Measurements from ENCODE around the gene NRROS.

NRROS gene

GRCh38 chr3:196651819-196652218 lies 12.3 kb downstream of the NRROS start:
- DNase-seq = no peak

DNA sequence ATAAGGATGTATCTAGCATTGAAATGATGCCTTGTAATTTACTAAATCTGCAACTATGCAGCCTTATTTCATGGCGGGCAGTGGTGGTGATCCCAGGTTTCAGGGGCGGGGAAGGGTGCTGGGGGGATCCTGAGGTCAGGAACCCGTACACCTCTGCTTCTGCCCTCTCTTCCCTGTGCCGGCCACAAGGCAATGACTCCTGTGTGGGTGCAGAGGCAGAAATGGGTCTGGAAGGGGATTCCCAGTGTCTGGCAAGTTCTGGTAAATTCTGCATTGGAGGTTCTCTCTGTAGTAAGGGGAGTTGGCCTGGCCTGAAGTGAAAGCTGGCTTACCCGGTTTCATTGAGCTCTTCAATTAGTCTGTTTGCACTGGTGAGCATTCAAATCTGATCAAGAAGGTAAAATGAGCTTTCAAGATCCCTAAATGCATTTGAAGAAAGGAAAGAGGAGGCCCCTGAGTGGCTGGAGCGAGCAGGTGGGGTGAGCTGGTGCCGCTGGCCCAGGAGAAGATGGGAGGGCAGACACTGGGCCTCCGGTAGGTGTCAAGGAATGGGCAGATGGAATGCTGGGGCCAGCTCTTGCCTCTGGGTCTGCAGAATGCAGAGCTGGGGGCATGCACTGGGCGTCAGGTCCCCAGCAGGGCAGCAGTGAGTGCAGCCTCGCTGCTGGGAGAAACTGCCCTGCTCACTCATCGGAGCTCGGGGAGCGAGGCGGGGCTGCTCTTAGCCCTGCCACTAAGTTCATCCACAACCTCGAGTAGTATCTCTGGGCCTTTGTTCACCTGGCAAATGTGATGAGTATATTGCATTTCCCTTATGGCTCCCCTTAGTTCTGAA lies 13.7 kb downstream of the NRROS start:
- DNase-seq = no peak

- DNase-seq = no peak
These were observed 14.7 kb downstream of the NRROS start for GRCh38 chr3:196654006-196654734.

GRCh38 chr3:196654735-196655090 lies 15.2 kb downstream of the NRROS start:
- no peak for DNase-seq

- DNase-seq = no peak
These were observed 16.0 kb downstream of the NRROS start for GRCh38 chr3:196655496-196655895.

- no peak for DNase-seq
These were observed 16.7 kb downstream of the NRROS start for GRCh38 chr3:196656213-196656612.

DNA sequence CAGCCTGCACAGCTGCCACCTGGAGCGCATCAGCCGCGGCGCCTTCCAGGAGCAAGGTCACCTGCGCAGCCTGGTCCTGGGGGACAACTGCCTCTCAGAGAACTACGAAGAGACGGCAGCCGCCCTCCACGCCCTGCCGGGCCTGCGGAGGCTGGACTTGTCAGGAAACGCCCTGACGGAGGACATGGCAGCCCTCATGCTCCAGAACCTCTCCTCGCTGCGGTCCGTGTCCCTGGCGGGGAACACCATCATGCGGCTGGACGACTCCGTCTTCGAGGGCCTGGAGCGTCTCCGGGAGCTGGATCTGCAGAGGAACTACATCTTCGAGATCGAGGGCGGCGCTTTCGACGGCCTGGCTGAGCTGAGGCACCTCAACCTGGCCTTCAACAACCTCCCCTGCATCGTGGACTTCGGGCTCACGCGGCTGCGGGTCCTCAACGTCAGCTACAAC lies 20.4 kb downstream of the NRROS start:
- no peak for DNase-seq

DNA sequence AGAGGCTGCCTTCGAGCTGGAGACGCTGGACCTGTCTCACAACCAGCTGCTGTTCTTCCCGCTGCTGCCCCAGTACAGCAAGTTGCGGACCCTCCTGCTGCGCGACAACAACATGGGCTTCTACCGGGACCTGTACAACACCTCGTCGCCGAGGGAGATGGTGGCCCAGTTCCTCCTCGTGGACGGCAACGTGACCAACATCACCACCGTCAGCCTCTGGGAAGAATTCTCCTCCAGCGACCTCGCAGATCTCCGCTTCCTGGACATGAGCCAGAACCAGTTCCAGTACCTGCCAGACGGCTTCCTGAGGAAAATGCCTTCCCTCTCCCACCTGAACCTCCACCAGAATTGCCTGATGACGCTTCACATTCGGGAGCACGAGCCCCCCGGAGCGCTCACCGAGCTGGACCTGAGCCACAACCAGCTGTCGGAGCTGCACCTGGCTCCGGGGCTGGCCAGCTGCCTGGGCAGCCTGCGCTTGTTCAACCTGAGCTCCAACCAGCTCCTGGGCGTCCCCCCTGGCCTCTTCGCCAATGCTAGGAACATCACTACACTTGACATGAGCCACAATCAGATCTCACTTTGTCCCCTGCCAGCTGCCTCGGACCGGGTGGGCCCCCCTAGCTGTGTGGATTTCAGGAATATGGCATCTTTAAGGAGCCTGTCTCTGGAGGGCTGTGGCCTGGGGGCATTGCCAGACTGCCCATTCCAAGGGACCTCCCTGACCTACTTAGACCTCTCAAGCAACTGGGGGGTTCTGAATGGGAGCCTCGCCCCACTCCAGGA lies 21.1 kb downstream of the NRROS start:
- DNase-seq = no peak

- DNase-seq = no peak
These were observed 21.9 kb downstream of the NRROS start for GRCh38 chr3:196661400-196661799.

DNA sequence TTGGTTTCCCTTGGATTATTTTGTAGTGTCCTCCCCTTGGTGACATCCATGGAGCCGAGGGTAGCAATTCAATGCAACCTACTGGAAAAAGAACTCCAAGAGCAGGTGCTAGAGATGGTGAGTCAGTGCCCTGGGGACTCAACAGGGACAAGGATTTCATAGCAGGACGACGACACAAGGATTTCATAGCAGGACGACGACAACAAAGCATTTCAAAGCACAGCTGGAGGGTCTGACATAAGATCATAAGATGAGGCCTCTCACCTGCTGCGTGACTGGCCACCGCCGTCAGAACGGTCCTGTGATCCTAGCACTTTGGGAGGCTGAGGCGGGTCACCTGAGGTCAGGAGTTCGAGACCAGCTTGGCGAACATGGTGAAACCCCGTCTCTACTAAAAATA lies 22.5 kb downstream of the NRROS start:
- DNase-seq = no peak

DNA sequence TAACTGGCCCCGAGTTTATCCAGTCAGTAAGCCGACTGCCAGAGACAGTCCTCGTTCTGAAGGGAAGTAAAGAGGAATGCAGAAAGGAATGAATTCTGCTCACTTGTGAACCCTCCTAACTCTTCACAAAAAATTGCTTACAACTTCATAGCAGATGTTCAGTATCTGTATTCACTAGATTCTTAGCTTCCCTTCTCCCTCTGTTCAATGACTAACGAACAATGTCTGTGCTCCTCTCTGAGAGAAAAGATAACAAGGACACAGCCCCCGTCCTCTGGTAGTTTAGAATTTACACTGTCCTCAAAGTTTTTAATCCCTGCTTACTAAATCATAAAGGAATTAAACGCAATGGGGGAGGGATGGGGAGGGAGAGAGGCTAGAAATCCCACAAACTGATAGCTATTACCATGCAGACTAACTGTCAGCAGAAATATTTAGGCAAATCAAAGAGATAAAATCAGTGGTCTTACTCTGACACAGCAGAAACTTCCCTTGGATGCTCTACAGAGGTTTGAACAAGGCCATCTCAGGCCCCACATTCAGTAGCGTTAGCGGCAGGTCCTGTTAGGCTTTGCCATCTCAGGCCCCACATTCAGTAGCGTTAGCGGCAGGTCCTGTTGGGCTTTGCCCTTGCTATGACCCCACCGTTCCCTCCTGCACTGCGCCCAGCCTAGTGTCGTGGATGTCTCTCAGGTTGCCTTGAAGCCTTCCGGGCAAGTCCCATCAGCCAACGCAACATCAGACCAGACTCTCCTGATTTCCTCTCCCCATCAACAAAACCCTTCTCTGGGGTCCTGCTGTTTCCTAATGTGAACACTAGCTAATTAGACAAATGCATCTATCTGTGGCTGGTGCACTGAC lies 23.4 kb downstream of the NRROS start:
- DNase-seq = no peak

DNA sequence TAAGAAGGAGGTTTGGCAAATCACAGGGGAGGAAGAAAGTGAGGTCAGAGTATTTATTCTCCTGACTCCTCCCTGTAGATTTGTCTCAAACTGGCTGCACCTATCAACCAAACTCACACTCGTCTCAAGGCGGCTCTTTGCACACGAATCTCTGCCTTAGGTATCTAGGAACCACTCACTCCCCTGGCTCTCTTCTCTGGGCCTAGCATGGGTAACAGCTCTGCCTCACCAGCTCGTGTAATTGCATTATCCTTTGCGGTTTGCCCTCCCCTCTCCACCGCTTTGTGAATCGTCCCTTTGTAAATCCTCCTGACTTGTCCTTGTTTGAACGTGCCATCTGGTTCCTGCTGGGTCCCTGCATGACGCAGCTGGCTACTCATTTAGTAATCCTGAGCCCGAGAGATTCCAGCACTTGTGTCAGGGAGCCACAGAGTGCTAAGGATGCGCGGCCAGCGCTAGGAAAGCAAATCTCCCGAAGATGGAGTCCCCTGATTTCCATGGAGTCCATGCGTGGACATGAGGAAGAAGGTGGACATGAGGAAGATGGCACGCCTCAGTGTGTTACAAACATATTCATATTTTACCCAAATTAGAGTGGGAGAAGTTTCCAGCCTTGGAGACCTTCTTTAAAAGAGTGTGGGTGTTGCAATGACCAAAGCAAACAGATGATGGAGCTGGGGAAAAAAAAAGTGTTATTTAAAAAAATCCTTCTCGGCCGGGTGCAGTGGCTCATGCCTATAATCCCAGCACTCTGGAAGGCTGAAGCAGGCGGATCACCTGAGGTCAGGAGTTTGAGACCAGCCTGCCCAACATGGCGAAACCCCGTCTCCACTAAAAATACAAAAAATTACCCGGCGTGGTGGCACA lies 26.7 kb downstream of the NRROS start:
- DNase-seq = no peak

GRCh38 chr3:196667056-196667825 lies 27.7 kb downstream of the NRROS start:
- DNase-seq = no peak

- no peak for DNase-seq
These were observed 30.8 kb downstream of the NRROS start for GRCh38 chr3:196670339-196670738.

GRCh38 chr3:196673632-196674031 lies 34.1 kb downstream of the NRROS start:
- DNase-seq = no peak

DNA sequence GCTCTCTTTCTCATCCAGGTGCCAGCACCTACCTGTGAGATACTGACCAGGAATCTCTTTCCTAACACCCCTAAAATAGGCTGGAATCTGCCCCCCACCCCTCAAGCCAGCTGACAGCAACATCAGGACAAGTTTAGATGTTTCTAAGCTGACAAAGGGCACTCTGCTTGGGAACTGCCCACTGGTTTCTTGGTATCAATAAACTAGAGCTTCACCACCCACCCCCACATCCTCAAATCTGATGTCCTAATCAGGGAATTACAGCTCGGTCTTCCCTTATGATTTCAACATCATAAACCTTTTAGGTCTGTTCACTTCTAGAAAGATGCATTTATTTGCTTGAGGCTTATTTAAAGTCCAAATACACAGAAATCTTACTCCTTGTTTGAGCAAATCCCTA lies 37.9 kb downstream of the NRROS start:
- DNase-seq = no peak

DNA sequence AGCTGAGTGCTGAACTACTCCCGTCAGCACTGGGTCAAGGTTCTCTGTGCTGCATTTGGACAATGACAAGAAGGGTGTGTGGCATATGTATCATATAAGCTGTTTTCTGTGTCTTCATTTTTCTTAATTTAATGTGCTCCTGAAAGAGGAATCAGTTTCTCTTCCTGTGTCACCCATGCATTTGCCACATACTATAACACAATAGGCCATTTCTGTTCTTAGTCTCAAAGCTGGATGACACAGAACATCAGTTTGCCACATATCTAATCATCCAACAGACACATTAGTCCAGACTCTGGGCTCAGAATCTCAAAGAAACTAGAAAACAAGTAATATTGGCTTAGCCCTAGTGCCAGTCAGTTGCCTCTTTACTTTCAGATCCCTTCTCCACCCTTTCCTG lies 38.4 kb downstream of the NRROS start:
- no peak for DNase-seq

DNA sequence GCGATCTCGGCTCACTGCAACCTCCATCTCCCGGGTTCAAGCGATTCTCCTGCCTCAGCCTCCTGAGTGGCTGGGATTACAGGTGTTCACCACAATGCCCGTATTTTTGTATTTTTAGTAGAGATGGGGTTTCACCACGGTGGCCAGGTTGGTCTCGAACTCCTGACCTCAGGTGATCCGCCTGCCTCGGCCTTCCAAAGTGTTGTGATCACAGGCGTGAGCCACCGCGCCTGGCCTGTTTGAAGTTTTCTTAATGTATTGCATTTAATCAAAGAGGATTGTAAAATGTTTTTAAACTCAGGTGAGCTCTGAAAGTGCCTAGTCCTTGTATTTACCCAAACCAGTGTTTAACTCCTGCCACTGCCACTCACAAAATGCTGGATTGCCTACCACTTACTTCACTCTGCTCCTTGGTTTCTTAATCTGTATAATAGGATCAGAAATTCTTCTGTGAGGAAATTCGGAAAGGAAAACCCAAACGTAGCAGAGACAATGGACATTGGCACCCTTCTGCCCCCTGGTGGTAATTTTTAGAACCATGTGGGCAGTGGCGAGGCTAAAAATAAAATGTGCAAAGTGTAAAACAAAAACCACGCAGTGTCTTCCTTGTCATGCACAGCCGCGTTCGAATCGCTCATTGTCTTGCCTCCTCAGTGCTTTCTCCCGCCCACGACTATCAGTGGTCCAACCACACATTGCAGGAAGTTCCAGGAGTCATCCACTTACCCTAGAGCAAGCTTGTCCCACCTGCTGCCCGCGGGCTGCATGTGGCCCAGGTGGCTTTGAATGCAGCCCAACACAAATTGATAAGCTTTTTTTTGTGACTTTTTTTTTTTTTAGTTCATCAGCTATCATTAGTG lies 45.3 kb downstream of the NRROS start:
- peak; percentile 62 for DNase-seq

DNA sequence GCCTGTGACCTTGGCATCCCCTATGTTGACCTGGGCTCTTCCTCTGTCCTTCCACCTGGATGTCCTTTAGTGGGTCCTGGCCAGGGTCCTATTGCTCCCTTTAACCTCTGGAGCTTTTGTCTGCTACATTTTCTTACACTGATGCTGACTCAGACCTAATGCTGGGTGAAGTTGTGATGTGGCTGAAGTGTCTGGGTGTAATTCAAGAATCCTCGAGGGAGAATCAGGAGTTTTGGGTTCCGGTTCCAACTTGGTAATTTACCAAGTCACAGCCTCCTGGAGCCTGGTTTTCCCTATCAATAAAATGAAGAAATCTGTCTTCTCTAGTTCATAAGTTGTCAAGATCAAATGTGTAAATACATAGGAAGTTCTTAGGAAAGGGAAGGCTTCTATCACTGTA lies 46.9 kb downstream of the NRROS start:
- no peak for DNase-seq

DNA sequence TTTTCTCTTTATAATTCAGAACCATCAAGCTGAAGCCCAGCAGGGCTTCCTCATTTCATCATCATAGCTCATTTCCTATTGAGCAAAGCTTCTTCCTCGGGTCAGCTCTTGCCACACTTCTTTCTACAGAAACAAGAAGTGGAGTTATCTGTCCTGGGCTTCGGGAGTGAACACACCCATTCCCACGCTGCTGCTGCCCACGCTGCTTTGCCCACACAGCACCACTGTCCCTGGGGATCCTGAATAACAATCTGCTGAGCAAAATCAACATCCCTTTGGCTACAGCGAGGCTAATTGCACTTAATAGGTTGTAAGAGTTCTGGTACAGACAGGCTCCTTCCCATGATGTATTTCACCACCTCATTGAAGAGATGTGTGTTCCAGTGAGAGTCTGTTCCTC lies 48.9 kb downstream of the NRROS start:
- no peak for DNase-seq

Data from central memory CD4-positive, alpha-beta T cell (primary cell).